ENCODE data around the gene CTDSPL.

- no peak for TF ChIP-seq RNF2 (conservative IDR thresholded peaks at IDR 0.05; ENCODE audit: low read depth)
- no peak for TF ChIP-seq BRCA1 (CRISPR knock-in tag; IDR thresholded peaks at IDR 0.05)
- no peak for TF ChIP-seq ZNF670 (CRISPR knock-in tag; IDR thresholded peaks at IDR 0.05; ENCODE audit: borderline replicate concordance)
- TF ChIP-seq CTCF (CRISPR knock-in tag; IDR thresholded peaks at IDR 0.05) = no peak
- no peak for TF ChIP-seq MYC (CRISPR knock-in tag; IDR thresholded peaks at IDR 0.05; ENCODE audit: borderline replicate concordance)
- no peak for TF ChIP-seq REL (CRISPR knock-in tag; conservative IDR thresholded peaks at IDR 0.05)
- TF ChIP-seq ZNF3 (CRISPR knock-in tag; IDR thresholded peaks at IDR 0.05) = no peak
- no peak for TF ChIP-seq FOXM1 (CRISPR knock-in tag; IDR thresholded peaks at IDR 0.05)
- TF ChIP-seq ZBTB21 (CRISPR knock-in tag; IDR thresholded peaks at IDR 0.05) = no peak
- no peak for TF ChIP-seq ZSCAN5A (CRISPR knock-in tag; IDR thresholded peaks at IDR 0.05; ENCODE audit: borderline replicate concordance)
- TF ChIP-seq CBFB (CRISPR knock-in tag; IDR thresholded peaks at IDR 0.05) = no peak
Measured at GRCh38 chr3:37979541-37980461, 118.1 kb downstream of the CTDSPL start.

Measured in HepG2 (cell line).